Measurements from ENCODE around the gene WNT11. TPM values are rescaled to one million over a fixed set of nuclear protein-coding genes. Genes with fewer than 3 reads are reported as not detected.

The WNT11 gene
- polyA plus RNA-seq, 1 experiment, result not detected

DNA sequence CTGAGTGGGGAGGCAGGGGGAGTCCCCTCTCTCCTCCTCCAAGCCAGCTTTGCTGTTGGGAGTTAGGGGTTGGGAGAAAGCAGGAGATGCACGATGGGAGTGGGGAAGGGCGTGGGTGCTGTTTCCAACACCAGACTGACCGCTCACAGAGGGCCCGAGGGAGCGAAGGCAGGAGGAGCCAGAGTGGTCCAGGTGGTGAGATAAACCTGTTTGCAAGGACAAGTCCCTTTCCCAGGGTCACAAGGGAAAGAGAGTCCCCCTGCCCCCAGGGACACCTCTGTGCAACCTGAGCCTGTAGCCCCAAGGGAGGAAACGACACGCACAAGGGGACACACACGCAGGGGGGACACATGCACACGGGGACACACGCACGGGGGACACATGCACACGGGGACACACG is 42.2 kb downstream of the WNT11 start:
- CTCF ChIA-PET, result interaction anchor here (1.0 kb wide), 1 partner anchor 12 kb away, joined by 3 read pairs; no protein-coding TSS in a partner anchor
- peaks cover 27% of the 10 kb centered on the region for H3K27me3 ChIP-seq (ENCODE audit: control insufficient read depth, insufficient read depth, low read length)

DNA sequence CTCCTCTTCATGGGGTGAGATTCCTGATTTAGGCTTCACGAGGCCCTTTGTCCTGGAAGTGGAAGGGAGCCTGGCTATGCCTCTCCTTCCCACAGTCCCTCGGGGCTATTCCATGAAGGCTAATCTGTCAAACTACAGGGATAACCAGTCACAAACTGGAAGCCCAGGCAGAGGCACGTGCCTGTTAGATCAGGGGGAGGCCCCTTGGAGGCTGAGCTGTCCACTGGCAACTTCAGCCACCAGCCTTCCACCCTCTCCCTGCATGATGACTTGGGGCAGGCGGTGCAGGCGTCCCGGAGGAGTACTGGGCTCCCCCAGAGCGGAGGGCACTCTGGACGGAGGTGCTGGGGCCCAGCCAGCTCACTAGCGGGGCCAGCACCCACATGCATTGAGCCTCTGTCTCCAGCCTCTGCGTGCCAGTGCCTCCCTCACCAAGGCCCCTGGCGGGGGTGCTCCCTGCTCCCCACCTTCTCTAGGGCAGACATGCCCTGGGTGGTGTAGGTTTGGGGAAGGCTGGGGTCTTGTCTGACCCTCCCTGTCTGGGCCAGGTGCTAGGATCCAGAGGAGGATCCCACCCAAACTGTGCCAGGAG is 42.9 kb downstream of the WNT11 start:
- Histone ChIP-seq H3K4me3 (ENCODE audit: low read depth, low read length) (no peak overlapping the region), H3K9me3 (ENCODE audit: control insufficient read depth, insufficient read depth, low read length) (no peaks in the 10 kb centered on the region; the same call in 1 of the 2 replicates), H3K27ac (ENCODE audit: low read depth, low read length) (no peak overlapping the region), H3K27me3 (ENCODE audit: control insufficient read depth, insufficient read depth, low read length) (peaks cover 27% of the 10 kb centered on the region)
- TF ChIP-seq, protein P1, sequence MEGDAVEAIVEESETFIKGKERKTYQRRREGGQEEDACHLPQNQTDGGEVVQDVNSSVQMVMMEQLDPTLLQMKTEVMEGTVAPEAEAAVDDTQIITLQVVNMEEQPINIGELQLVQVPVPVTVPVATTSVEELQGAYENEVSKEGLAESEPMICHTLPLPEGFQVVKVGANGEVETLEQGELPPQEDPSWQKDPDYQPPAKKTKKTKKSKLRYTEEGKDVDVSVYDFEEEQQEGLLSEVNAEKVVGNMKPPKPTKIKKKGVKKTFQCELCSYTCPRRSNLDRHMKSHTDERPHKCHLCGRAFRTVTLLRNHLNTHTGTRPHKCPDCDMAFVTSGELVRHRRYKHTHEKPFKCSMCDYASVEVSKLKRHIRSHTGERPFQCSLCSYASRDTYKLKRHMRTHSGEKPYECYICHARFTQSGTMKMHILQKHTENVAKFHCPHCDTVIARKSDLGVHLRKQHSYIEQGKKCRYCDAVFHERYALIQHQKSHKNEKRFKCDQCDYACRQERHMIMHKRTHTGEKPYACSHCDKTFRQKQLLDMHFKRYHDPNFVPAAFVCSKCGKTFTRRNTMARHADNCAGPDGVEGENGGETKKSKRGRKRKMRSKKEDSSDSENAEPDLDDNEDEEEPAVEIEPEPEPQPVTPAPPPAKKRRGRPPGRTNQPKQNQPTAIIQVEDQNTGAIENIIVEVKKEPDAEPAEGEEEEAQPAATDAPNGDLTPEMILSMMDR (IDR thresholded peaks at IDR 0.05; ENCODE audit: low read depth, low read length), result no peak
- DNase-seq (ENCODE audit: low read depth, low spot score), result no peak
- POLR2A ChIA-PET, result no interaction called here
- CTCF ChIA-PET, result interaction anchor here (1.0 kb wide), 1 partner anchor 12 kb away, joined by 3 read pairs; no protein-coding TSS in a partner anchor

More for the DNA sequence above, 42.2 kb downstream of the WNT11 start:
- POLR2A ChIA-PET, result no interaction called here
- TF ChIP-seq, protein P1 (IDR thresholded peaks at IDR 0.05; ENCODE audit: low read depth, low read length), result no peak
- Histone ChIP-seq H3K27ac (ENCODE audit: low read depth, low read length) (no peak overlapping the region), H3K9me3 (ENCODE audit: control insufficient read depth, insufficient read depth, low read length) (no peaks in the 10 kb centered on the region; the same call in 1 of the 2 replicates), H3K4me3 (ENCODE audit: low read depth, low read length) (no peak overlapping the region)
- no peak for DNase-seq (ENCODE audit: low read depth, low spot score)

DNA sequence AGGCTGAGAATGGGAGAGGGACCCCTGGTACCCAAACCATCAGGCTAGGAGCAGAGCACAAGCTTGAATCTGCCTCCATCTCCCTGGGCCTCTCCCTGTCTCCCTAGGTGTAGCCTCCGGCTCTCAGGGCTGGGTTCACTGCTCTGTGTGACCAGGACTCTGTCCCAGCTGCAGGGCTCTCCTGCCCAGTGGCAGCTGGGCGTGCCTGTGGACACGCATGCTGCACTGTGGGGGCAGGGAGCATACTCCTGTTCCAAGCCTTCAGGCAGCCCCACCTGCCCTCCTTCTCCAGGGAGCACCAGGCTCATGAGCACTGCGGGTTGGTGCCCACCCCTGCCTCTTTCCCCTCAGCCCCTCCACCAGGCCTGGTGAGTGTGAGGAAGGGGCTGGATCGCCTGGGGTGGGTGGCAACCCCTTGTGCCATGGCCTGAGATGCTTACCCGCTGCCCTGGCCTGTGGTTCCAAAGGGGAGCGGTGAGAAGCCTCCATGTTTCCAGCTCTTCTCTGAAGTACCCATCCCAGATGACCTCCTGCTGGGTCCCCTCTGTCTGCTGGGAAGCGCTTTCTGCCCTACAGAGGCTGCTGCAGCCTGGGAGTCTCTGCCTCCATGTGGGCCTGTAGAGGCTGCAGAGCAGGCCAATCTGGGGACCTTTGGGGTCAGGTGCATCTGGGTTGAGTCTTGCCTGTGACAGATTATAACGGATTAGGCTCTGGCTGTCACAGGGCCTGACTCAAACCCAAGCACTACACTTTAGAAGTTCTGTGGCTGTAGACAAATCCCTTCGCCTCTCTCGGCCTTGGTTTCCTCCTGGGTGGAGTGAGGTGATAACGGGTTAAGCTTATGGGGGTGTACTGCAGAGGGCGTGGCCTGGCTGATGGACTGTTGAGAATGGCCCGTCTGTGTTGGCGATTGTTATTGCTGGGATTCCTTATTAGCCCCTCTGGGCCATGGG is 43.7 kb downstream of the WNT11 start:
- Histone ChIP-seq H3K9me3 (ENCODE audit: control insufficient read depth, insufficient read depth, low read length) (no peaks in the 10 kb centered on the region; the same call in 1 of the 2 replicates), H3K27ac (ENCODE audit: low read depth, low read length) (no peak overlapping the region), H3K27me3 (ENCODE audit: control insufficient read depth, insufficient read depth, low read length) (peaks cover 33% of the 10 kb centered on the region), H3K4me3 (ENCODE audit: low read depth, low read length) (no peak overlapping the region)
- TF ChIP-seq, protein P1 (IDR thresholded peaks at IDR 0.05; ENCODE audit: low read depth, low read length), result no peak
- no peak for DNase-seq (ENCODE audit: low read depth, low spot score)
- ChIA-PET POLR2A (no interaction called here), CTCF (interaction anchor here (1.0 to 1.1 kb wide), 2 partner anchors 10 to 11 kb away, joined by 3 to 7 read pairs; no protein-coding TSS in a partner anchor)

DNA sequence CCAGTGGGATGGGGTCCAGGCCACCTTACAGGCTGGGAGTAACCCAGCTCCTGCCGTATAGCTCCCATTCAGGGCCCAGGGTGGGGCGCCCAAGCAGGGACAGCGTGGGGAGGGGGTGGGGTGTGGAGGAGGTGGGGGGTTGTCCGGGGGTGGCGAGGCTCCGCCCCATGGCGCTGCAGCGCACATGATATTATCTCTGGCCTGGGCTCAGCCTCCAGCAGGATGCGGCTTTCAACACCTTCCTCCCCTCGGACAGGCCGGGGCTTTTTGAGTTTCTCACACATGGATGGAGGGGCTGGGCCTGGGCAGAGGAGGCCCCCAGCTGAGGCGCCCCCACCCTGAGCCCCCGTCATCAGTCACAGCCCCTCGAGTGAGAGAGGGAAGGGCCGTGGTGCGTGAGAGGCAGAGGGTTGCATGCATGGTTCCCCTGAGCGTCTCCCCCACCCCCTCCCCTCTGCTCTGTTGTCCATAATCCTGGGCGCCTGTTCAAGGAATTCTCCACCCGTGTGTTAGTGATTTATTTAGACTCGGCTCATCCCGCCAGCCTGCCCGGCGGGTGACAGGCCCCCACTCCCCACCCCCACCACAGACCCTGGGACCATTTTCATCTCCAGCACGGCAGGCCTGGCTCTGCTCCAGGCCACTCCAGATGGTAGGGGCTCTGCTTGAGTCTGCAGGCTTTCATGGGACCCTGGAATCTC is 44.9 kb downstream of the WNT11 start:
- DNase-seq (ENCODE audit: low read depth, low spot score), result no peak
- TF ChIP-seq, protein P1 (IDR thresholded peaks at IDR 0.05; ENCODE audit: low read depth, low read length), result no peak
- Histone ChIP-seq H3K4me3 (ENCODE audit: low read depth, low read length) (no peak overlapping the region), H3K27ac (ENCODE audit: low read depth, low read length) (no peak overlapping the region), H3K27me3 (ENCODE audit: control insufficient read depth, insufficient read depth, low read length) (peaks cover 27% of the 10 kb centered on the region), H3K9me3 (ENCODE audit: control insufficient read depth, insufficient read depth, low read length) (no peaks in the 10 kb centered on the region; the same call in 1 of the 2 replicates)
- CTCF ChIA-PET, result interaction anchor here (1.1 to 1.5 kb wide), 2 partner anchors 9 kb away, joined by 6 to 7 read pairs; no protein-coding TSS in a partner anchor
- POLR2A ChIA-PET, result no interaction called here

Measured in AG04450 (cell line).